C4-2B (cell line): ENCODE results near the gene WASF1.

Experiments
- H3K27ac ChIP-seq: fragments of 450-650 bp; 2 replicates; pipeline ENCODE4 v1.5.1; 2017
- CTCF ChIP-seq: fragments of 450-650 bp; conservative IDR thresholded peaks from 2 replicates; pipeline ENCODE4 v1.5.1; 2017; ENCODE audit warnings: mild to moderate bottlenecking
- ZFX ChIP-seq: fragments of 450-650 bp; IDR thresholded peaks from 2 replicates; pipeline ENCODE4 v1.6.1; 2017

WASF1 gene

DNA sequence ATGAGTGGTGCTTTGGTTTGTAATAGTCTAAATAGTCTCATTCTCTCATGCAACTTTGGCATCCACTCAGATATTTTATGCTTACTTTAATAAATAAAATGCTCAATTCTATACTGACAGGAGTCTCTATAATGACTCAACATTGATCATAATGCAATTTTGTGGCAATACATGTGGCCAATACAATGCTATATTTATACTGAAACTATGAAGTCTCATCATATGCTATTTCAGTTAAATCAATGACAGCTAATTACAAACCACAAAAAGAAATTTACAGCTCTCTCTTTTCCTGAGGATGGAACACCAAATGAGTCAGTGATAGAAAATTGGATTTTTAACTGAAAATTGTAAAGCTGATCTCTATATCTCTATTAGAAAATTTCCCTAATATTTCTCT is 77.1 kb downstream of the WASF1 start:
- no peak overlapping the region for H3K27ac ChIP-seq
- no peak for TF ChIP-seq ZFX
- TF ChIP-seq CTCF: no peak

- TF ChIP-seq ZFX (no peak), CTCF (no peak)
- H3K27ac ChIP-seq: no peak overlapping the region
These were observed 77.6 kb downstream of the WASF1 start for GRCh38 chr6:110101885-110102284.

DNA sequence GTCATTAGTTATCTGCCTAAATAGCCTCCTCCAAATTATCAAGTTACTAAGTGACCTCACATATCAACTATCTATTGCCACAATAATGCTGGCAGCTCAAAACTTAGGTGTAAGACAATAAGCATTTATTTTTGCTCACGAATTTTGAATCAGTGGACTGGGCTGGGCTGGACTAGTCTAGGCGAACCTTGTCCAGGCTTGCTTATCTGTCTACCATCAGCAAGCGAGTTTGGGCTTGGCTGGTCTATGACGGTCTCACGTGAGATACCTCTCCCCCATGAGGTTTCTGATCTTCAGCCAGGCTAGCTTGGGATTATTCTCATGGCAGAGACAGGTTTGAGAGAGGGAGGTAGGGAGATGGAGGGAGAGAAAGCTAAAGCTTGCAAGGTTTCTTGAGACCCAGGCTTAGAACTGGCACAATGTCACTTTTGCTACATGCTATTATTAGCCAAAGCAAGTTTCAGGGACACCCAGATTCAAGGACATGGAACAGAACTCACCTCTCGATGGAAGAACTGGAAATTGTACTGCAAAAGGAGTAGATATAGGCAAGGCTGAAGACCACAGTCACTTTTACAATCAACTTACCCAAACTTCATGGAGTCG is 80.9 kb downstream of the WASF1 start:
- H3K27ac ChIP-seq: no peak overlapping the region
- TF ChIP-seq CTCF: no peak
- no peak for TF ChIP-seq ZFX

- TF ChIP-seq ZFX: no peak
- TF ChIP-seq CTCF: no peak
- no peak overlapping the region for H3K27ac ChIP-seq
These were observed 82.0 kb downstream of the WASF1 start for GRCh38 chr6:110097443-110097842.

GRCh38 chr6:110095935-110096334 is 83.5 kb downstream of the WASF1 start:
- no peak overlapping the region for H3K27ac ChIP-seq
- TF ChIP-seq ZFX (no peak), CTCF (no peak)

- TF ChIP-seq ZFX: no peak
- no peak for TF ChIP-seq CTCF
- no peak overlapping the region for H3K27ac ChIP-seq
These were observed 84.4 kb downstream of the WASF1 start for GRCh38 chr6:110095101-110095500.

DNA sequence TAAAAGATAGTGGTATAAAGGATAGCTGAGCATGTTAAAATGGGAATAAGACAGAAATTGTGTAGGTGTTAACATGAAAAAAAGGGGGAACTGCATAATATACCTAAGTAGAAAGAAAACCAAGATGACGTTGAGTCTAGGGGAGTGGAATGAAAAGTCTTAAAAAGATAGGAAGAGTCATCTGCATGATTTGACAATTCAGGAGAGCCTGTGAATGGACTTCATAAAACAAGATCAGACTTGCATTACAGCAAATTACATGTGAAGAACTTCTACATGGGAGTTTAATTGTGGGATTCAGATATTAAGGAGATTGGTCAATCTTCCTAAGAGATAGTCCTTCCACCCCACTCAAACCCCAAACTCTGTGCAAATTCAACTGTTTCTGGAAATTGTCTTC is 85.5 kb downstream of the WASF1 start:
- no peak overlapping the region for H3K27ac ChIP-seq
- TF ChIP-seq ZFX (no peak), CTCF (no peak)
